ENCODE measurements around the gene PRMT7.

- TF ChIP-seq CHD1 (IDR thresholded peaks at IDR 0.05; ENCODE audit: low read depth, low read length) = no peak
- no peak for TF ChIP-seq EP300 (IDR thresholded peaks at IDR 0.05; ENCODE audit: borderline replicate concordance in 1 of 2, low read depth in 2 of 2, low read length in 2 of 2)
- TF ChIP-seq EGR1 (IDR thresholded peaks at IDR 0.05; ENCODE audit: borderline replicate concordance, low read depth, low read length) = no peak
- TF ChIP-seq ATF2 (IDR thresholded peaks at IDR 0.05; ENCODE audit: low read length) = no peak
- no peak for TF ChIP-seq MAX (IDR thresholded peaks at IDR 0.05)
- no peak for TF ChIP-seq CTCF (IDR thresholded peaks at IDR 0.05; ENCODE audit: control extremely low read depth in 1 of 3, insufficient read depth in 1 of 3, low read depth in 1 of 3, low read length in 3 of 3)
- TF ChIP-seq CREB1 (IDR thresholded peaks at IDR 0.05) = no peak
- TF ChIP-seq POLR2A (IDR thresholded peaks at IDR 0.05; ENCODE audit: control extremely low read depth in 1 of 2, low read depth in 2 of 2, low read length in 2 of 2) = no peak
- no peak for TF ChIP-seq NRF1 (IDR thresholded peaks at IDR 0.05; ENCODE audit: low read depth, low read length)
- TF ChIP-seq BCL11A (IDR thresholded peaks at IDR 0.05; ENCODE audit: low read depth in 2 of 2, low read length in 2 of 2) = no peak
Measured at GRCh38 chr16:68324336-68324735, 13.5 kb downstream of the PRMT7 start.
